GM18508 (cell line): ENCODE measurements around the gene PRPF38B.
"Not testable (repeated sequence)": the region's sequence is repeated elsewhere in the genome, so short reads cannot be mapped to it uniquely, and the experiment has no call there.

Experiments
- ATAC-seq: cut with Tn5 transposase; IDR thresholded peaks from one replicate; pipeline ENCODE4 v1.9.1; 2021; ENCODE audit warnings: moderate number of reproducible peaks; ENCODE audit not compliant: insufficient read depth, unreplicated experiment

Gene PRPF38B

GRCh38 chr1:108678706-108679105 is 13.4 kb upstream of the PRPF38B start:
- ATAC-seq: no peak

- ATAC-seq: no peak
Measured at GRCh38 chr1:108679586-108680213, 12.4 kb upstream of the PRPF38B start.

GRCh38 chr1:108681701-108682100 is 10.4 kb upstream of the PRPF38B start:
- not testable (repeated sequence) for ATAC-seq

GRCh38 chr1:108685529-108685928 is 6.6 kb upstream of the PRPF38B start:
- ATAC-seq: no peak

GRCh38 chr1:108686614-108687313 is 5.3 kb upstream of the PRPF38B start:
- ATAC-seq: no peak

- peak; percentile 2 for ATAC-seq
Measured at GRCh38 chr1:108691128-108691941, 775 bp upstream of the PRPF38B start.

- peak; percentile 46 for ATAC-seq
Measured at GRCh38 chr1:108692724-108693655, 880 bp downstream of the PRPF38B start.

- ATAC-seq: no peak
Measured at GRCh38 chr1:108695535-108695934, 3.4 kb downstream of the PRPF38B start.

GRCh38 chr1:108699375-108700332 is 7.5 kb downstream of the PRPF38B start:
- ATAC-seq: no peak

- no peak for ATAC-seq
Measured at GRCh38 chr1:108701176-108701849, 9.2 kb downstream of the PRPF38B start.

- ATAC-seq: not testable (repeated sequence)
Measured at GRCh38 chr1:108702109-108702508, 10.0 kb downstream of the PRPF38B start.

- ATAC-seq: no peak
Measured at GRCh38 chr1:108703939-108704338, 11.8 kb downstream of the PRPF38B start.

GRCh38 chr1:108704496-108704895 is 12.4 kb downstream of the PRPF38B start:
- ATAC-seq: no peak

- no peak for ATAC-seq
Measured at GRCh38 chr1:108706643-108707042, 14.5 kb downstream of the PRPF38B start.

GRCh38 chr1:108708691-108709660 is 16.9 kb downstream of the PRPF38B start:
- ATAC-seq: peak; percentile 60

- ATAC-seq: no peak
Measured at GRCh38 chr1:108712606-108713150, 20.6 kb downstream of the PRPF38B start, which contains the start of gene FNDC7. Gene FNDC7 (plus strand): TSS chr1:108712908. CDS start chr1:108712934, 26 bp downstream.

GRCh38 chr1:108715932-108716331 is 23.8 kb downstream of the PRPF38B start:
- no peak for ATAC-seq
